GM19463 (cell line): Measurements from ENCODE around the gene DLL1.
A peak's percentile ranks its signal among the peaks of the same experiment; 100 is the strongest.

Experiments
- ATAC-seq: cut with Tn5 transposase; IDR thresholded peaks from one replicate; pipeline ENCODE4 v1.9.1; 2021; ENCODE audit warnings: mild to moderate bottlenecking, moderate library complexity; ENCODE audit not compliant: unreplicated experiment

DLL1 gene

DNA sequence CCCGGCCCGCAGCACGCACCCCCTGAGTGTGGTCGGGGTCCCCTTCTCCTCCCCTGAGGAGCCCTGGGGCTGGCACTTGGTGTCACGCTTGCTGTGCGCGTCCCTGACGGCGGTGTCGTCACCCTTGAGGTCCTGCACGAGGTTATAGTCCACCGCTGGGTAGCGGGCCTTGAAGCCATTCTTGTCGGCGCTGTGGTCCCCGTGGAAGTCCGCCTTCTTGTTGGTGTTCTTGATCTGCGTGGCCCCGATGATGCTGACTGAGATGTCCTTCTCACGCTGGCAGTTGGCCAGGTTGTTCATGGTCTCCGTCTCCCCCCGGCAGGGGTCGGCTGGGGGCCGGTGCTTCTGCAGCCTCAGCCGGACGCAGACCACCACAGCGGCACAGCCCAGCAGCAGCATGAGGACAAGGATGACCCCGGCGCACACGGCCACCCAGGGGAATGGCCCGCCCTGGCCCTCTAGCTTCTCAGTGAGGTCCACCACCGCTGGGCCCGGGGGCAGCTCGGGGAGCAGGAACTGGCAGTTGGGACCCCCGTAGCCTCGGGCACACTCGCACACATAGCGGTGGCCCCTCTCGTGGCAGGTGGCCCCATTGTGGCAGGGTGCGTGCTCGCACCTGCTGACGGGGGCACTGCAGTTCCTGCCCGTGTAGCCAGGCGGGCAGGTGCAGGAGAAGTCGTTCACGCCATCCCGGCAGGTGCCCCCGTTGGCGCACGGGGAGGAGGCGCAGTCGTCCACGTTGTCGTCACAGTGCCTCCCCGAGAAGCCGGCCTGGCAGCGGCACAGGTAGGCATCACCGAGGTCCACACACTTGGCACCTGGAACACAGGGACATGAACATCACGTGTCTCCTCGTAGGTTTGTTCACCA, 7.4 kb downstream of the DLL1 start:
- no peak for ATAC-seq

DNA sequence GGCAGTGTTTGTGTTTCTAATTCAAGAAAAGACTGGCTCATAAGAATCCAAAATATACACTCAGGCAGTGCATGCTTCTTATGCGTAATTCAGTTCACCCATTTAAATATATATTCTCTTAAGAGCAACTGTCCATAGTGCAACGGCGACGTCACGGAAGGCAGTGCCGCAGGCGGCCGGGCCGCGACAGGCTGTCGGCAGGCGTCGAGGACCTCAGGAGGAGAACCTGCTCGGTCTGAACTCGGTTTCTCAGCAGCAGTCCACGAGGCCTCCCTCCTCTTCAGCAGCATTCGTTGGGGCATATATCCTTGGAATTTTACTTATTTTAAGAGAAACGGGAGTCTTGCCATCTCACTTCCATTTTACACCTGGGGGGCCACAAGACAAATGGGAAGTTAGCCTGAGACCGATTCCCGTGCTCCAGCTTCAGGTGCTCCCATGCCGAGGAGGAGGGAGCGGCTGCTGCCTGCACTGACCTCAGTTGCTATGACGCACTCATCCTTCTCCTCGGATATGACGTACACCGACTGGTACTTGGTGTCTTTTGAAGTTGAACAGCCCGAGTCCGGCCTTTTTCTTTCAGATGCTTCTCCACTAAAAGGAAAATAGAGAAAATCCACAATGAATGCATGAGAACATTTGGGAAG, 8.2 kb downstream of the DLL1 start:
- ATAC-seq: no peak

DNA sequence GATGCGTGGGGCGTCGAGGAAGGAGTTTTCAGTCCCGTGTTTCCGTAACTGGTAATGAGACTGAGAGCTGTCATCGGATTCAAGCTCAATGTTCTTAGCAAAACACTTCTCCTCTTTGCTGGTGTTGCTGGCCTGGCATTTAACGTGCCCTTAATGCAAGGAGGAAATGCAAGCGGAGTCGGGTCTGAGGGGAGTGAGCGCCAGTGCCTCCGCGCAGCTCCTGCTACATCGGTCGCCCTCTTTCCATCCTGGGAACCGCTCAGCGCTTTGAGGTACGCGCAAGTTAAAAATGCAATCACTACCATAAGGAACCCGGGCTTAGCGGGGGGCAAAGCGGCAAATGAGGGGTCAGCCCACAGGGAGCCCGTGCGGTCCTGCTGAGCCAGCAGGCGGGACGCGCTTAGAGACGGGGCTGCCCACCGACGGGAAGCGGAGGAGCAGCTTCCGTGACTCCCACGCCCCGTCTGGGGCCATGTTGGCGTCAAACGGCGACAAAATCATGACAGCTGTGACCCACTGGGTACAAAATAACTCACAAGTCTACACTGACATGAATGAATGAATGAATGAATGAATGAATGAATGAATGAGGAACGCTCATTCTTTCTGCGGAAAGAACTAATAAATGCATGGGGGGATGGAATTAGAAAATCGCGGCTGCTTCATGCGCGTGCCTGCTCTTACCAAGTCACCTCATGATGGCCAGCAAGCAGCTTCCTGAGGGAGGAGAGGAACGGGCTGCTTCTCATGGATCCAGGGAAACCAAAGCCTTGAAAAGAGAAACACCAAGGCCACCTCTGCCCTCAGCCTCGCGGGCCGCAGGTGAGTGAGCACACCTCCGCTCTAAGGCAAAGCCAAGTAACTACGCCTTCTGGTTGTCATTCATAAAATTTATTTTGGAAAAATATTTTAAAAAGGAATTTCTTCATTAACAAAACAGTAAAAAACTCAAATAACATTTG, 9.3 kb downstream of the DLL1 start:
- no peak for ATAC-seq

GRCh38 chr6:170280689-170281045, 10.2 kb downstream of the DLL1 start:
- ATAC-seq: no peak

DNA sequence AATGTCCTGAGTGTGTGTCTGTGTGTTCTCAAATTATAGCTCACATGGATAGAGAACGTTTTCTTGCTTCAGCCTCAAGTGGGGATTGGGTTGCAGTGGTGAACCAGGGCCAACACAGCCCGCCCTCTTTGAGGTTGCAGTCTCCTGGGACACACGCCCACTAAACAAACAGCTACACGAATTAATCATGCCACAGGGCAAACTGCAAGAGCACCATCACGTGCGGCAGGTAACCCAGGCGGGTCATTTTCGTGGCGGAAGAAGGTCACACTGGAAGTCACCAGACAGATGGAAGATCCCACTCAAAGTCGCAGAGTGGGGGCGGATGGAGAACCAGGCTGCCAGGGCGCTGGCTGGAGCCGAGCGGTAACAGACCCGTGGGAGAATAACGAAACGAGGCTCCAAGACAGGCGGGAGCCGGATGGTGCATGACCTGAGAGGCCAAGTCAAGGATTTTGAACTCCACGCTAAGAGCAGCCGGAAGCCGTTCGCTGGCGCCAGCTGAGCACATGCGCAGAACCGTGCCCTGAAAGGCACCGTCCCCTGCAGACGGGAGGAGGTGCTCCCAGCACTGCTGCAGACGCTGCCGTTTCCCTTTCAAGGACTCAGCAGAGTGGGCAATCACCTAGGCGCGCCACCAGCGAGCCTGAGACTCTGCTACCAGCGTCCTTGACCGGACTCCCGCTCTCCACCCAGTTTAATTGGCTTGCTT, 10.7 kb downstream of the DLL1 start:
- no peak for ATAC-seq

DNA sequence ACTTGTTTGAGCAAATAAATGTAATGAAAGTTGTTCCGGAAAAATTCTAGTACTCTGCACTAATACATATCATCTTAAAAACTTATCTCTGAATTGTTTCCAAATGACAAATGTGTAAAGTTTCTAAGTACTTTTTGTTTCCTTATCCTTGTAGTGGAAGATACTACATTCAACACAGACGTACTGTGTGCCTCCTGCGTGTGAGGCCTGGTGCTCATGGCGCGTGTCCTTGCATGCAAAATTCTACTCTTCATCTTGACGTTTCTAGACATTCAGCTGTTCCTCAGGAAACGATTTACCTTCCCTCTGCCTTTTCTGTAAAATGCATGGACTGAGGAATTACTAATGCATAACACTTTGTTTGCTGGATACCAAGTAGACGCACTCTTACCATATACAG, 11.5 kb downstream of the DLL1 start:
- ATAC-seq: no peak

DNA sequence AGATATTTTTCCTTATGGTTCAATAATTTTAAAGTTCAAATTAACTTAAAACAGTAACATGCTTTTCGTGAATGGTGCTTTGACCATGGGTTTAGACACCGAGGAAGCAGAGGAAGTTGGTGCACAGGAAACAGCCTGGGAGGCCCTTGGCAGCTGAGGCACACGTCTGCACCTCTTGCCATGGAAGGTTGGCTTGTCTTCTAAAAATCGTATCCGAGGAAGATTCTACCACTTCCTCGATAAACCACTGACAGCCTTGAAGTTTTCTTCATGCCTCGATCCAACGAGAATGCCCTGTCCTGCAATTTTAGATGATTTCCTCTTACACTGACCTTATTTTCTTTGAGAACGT, 12.2 kb downstream of the DLL1 start:
- ATAC-seq: no peak

DNA sequence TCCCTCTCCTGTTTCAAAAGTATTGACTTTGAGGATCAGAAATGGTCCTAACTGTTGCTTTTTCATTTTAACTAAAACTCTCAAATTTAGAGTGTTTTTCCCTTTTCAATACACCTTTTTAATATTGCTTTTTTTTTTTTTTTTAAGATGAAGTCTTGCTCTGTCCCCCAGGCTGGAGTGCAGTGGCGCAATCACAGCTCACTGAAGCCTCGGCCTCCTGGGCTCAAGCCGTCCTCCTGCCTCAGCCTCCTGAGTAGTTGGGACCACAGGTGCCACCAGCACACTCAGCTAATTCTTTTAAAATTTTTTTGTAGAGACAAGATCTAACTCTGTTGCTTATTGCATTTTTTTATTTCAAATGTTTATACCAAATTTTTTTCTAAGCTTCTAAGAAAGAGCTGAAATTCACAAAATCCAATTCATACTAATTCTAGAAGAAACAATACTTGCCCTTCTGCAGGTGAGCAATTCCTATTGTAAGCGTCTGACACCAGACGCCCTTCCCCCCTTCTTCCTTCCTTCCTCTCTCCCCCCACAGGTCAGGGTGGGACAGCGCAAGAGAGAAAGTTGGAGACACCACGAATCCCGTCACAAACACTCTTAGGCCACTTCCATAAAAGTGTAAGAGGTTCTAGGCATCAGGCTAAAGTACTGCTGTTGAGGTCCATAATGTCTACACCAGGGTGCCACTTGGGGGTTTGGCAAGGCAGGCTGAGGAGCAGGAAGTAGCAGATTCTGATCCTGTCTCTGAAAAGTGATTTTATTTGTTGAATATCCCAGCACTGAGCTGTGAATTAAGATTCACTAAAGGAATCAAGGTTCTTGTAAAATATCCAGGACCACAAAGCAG, 12.8 kb downstream of the DLL1 start:
- no peak for ATAC-seq

DNA sequence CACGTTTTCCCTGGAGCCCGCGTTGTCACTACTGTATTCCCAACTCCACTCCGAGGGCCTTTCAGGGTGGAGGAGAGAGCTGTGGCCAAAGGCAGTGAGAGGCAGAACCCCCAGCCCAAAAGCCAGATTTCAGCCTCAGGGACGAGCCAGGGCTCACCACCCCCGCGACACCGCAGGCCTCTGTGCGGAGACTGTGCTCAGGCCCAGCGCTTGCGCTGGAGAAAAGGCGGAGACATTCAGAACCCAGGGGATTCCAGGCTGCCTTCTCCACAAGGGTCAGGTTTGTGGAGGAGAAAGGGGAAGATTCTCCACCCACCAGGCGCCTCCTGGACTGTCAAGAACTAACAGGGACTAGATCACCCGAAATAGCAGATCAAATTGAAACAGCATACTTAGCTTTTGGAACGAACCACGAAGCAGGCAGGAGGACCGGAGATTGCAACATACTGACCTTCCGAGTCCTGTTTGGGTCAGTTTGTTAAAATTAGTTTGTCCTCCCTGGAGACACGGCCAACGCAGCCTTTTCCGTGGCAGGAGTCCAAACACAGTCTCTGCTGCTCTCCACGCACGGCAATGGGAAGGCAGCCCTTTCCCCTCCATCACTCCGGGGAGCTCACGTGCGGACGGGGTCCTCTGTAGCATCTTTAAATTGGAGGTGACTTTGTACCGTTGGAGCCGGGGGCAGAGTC, 14.4 kb downstream of the DLL1 start:
- ATAC-seq: no peak

GRCh38 chr6:170274713-170275560, 15.9 kb downstream of the DLL1 start:
- ATAC-seq: no peak

GRCh38 chr6:170273681-170274080, 17.2 kb downstream of the DLL1 start:
- no peak for ATAC-seq

GRCh38 chr6:170273191-170273590, 17.7 kb downstream of the DLL1 start:
- ATAC-seq: no peak

DNA sequence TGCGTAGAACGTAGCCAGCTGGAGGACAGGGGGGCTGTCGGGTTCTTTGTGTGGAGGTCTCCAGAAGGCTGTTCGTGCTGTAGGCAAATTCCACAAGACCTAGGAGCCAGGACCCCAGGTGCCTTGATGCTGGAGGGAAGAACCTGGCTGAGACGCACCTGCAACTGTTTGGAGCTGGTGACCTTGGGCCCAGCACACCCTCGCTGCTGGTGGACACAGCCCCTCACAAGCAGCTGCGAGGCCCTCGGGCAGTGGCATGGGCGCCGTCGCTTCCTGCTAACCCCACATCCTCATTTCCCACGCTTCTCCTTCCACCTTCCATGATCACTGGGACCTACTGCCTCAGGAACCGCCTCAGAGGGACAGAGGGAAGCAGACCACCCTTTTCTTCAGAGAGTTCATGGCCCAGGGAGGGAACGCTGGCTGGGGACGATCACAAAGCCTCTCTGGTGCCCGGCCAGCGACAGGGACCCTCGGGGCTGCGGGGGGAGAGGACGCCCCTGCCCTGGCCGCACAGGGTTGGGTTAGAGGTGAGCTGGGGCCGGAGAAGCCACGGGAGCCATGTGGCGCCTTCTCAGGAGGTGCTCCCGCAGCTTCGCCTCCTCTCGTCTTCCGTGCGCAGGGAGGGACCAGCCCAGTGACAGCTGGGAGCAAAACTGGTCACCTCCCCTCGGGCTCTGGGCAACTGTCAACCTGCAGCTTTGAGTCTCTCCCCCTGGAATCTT, 18.4 kb downstream of the DLL1 start:
- no peak for ATAC-seq

- peak; percentile 95 for ATAC-seq
Observed at GRCh38 chr6:170271771-170272314, 19.0 kb downstream of the DLL1 start.

DNA sequence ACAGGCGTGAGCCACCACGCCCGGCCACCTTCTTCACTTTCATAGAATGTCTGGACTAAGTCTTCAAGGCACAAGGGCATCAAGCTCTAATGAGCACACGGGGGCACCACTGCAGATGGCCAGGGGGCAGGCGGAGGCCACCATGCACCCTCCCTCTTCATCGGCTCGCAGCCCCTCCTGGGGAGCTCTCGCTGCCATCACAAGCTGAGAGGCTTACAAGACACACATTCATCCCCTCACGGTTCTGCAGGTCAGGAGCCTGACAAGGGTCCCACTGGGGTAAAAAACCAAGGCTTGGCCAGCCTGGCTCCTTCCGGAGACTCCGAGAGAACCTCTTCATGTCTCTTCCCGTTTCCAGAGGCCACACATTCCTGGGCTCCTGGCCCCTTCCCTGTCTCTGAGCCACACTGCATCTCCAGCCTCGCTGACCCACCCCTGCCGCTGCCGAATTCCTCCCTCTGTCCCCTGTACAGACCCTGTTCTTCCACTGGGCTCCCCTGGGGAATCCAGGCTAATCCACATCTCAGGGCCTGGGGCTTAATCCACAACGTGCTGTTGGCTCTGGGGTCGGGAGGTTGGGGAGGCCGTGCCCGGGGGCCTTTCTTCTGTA, 19.8 kb downstream of the DLL1 start:
- ATAC-seq: no peak

DNA sequence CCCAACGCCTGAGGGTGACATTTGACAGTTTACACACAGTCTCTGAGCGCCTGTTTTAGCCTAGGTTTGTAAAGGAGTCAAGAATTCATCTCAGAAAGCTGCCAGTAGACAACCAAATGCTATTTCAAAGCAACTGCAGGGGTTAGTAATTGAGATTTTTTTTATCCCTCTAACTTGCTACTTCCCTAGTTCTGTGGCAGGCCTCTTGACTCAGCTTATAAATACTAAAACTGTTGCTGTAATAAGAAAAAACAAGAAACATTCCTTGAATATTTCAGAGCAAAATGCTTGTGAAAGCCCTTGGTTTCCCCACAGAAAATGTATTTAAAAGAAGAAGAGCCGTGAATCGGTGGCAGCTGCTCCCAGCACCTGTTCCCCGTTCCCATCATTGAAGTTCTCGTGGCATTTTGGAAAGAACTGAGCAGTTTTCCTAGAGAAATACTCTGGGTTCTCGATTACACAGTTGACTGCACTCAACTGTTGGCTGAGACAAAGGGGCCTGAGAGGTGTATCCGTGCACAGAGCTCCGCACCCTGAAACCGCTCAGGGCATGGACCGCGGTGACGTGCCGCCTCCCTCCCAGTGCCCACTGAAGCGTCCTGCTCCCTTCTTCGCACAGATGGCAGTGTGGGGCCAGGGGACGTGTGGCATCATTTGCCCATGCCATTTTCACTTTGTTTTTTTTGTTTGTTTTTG, 20.9 kb downstream of the DLL1 start:
- no peak for ATAC-seq
